Naive thymus-derived CD4-positive, alpha-beta T cell (primary cell): ENCODE results near the gene OR2L13. TPM values are rescaled to one million over a fixed set of nuclear protein-coding genes. Genes with fewer than 3 reads are reported as not detected.
A peak's percentile ranks its signal among the peaks of the same experiment; 100 is the strongest.
"Not testable (repeated sequence)": the region's sequence is repeated elsewhere in the genome, so short reads cannot be mapped to it uniquely, and the experiment has no call there.

ENCODE experiments used
- ATAC-seq: fragments of 150-1000 bp; cut with Tn5 transposase; 2 replicates; pipeline ENCODE4 v1.10.0; 2021; ENCODE audit warnings: mild to moderate bottlenecking, moderate library complexity
- CTCF ChIA-PET: fragments of 350-600 bp; sonication (Branson Sonifier 250); formaldehyde crosslinking; loops from one replicate; lab custom pipeline; 2021; ENCODE audit warnings: antibody characterized with exemption; lab: Charles Lee
- POLR2A ChIA-PET: fragments of 350-600 bp; sonication (Branson Sonifier 250); formaldehyde crosslinking; loops from one replicate; lab custom pipeline; 2021; ENCODE audit warnings: antibody characterized with exemption, inconsistent platforms; lab: Charles Lee
- DNase-seq, 9 donors: peaks; one replicate each; pipeline versions ENCODE4 v3.0.0 to v3.0.0-alpha.2; 2020 to 2022; ENCODE audit warnings: mixed read lengths in 1 of 9
- H3K27ac ChIP-seq: one replicate; pipeline ENCODE4 v1.7.0; 2013; ENCODE audit warnings: mild to moderate bottlenecking, low read depth, low read length, moderate library complexity
- H3K27me3 ChIP-seq, 2 donors: one replicate each; pipeline ENCODE4 v1.7.0; 2013; ENCODE audit warnings: low read length in 2 of 2, mild to moderate bottlenecking in 2 of 2, moderate library complexity in 2 of 2; ENCODE audit not compliant: control insufficient read depth in 2 of 2, insufficient read depth in 2 of 2
- H3K36me3 ChIP-seq, 3 experiments: 1 replicate in 2 of 3; 2 replicates in 1 of 3; pipeline ENCODE4 v1.7.0; 2013; ENCODE audit warnings: low read length in 3 of 3, mild to moderate bottlenecking in 3 of 3, moderate library complexity in 1 of 3; ENCODE audit not compliant: insufficient read depth in 3 of 3, control insufficient read depth in 2 of 3
- H3K4me1 ChIP-seq, 2 donors: one replicate each; pipeline ENCODE4 v1.7.0; 2013; ENCODE audit warnings: low read length in 2 of 2, mild to moderate bottlenecking in 2 of 2, moderate library complexity in 1 of 2; ENCODE audit not compliant: control insufficient read depth in 2 of 2, insufficient read depth in 2 of 2
- H3K4me3 ChIP-seq: 2 replicates; pipeline ENCODE4 v1.7.0; 2013; ENCODE audit warnings: mild to moderate bottlenecking, low read length
- H3K9me3 ChIP-seq, 3 experiments: 1 replicate in 2 of 3; 2 replicates in 1 of 3; pipeline ENCODE4 v1.7.0; 2013; ENCODE audit warnings: low read length in 3 of 3; ENCODE audit not compliant: control insufficient read depth in 2 of 3
- H3K27ac Mint-ChIP-seq, 9 donors: one replicate each; pipeline ENCODE4 v1.8.0; 2020 to 2022; ENCODE audit warnings: mixed read lengths in 9 of 9, mild to moderate bottlenecking in 8 of 9, moderate library complexity in 5 of 9, inconsistent platforms in 2 of 9
- H3K27me3 Mint-ChIP-seq, 5 donors: one replicate each; pipeline ENCODE4 v1.8.0; 2021 to 2022; ENCODE audit warnings: mixed read lengths in 5 of 5, mild to moderate bottlenecking in 1 of 5
- H3K36me3 Mint-ChIP-seq, 5 donors: one replicate each; pipeline ENCODE4 v1.8.0; 2020 to 2022; ENCODE audit warnings: mixed read lengths in 5 of 5, mild to moderate bottlenecking in 3 of 5, inconsistent platforms in 1 of 5
- H3K4me1 Mint-ChIP-seq, 7 donors: one replicate each; pipeline ENCODE4 v1.8.0; 2020 to 2022; ENCODE audit warnings: mixed read lengths in 7 of 7, mild to moderate bottlenecking in 3 of 7, inconsistent platforms in 1 of 7
- H3K4me3 Mint-ChIP-seq, 10 donors: one replicate each; pipeline ENCODE4 v1.8.0; 2020 to 2022; ENCODE audit warnings: mild to moderate bottlenecking in 10 of 10, mixed read lengths in 10 of 10, moderate library complexity in 6 of 10, inconsistent platforms in 2 of 10
- H3K9me3 Mint-ChIP-seq, 11 donors: one replicate each; pipeline ENCODE4 v1.8.0; 2020 to 2022; ENCODE audit warnings: mixed read lengths in 11 of 11, mild to moderate bottlenecking in 4 of 11, inconsistent platforms in 1 of 11, moderate library complexity in 1 of 11
- intact Hi-C, 2 donors: fragments of 100-400 bp; cut with micrococcal nuclease; formaldehyde crosslinking; loops; one replicate each; pipeline ENCODE4 v1.15.1; 2023
- polyA plus RNA-seq, 2 donors: library from polyadenylated mRNA; unstranded; fragments of 300-500 nt; fragmentation: Illumina TruSeq; gene quantifications; one replicate each; pipeline ENCODE4 v1.2.3, GENCODE V29; 2021
- total RNA-seq, 6 experiments: library from RNA in 5 of 6; stranded (reverse) in 5 of 6; gene quantifications; 1 replicate in 5 of 6; 2 replicates in 1 of 6; pipeline ENCODE4 v1.2.3 and lab custom pipeline; 2021 to 2026

OR2L13 gene
- total and polyA plus RNA-seq, 7 experiments from 2014 or later, result 0.17 to 0.24 (median 0.21) TPM; not detected in 4

DNA sequence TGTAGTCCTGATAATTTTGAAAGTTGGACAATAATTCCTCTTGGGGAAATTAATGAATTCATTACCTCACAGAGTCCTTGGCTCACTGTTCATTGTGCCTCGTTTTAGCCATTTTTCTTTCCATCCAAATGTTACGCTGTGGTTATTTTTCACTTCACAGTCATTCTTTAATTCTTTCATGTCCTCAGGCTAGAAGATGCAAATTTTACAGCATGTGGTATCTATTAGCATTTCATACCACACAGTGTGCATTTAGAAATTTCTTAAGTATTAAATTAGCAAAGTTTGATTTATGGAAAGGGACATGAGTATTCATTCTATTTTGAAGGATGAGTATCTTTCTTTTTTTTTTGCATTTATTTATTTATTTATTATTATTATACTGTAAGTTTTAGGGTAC lies 29.9 kb upstream of the OR2L13 start:
- H3K4me1 Mint-ChIP-seq, result no peaks in the 10 kb centered on the region
- ChIA-PET CTCF (no interaction called here), POLR2A (no interaction called here)
- peaks cover 4 to 36% (median 10%) of the 10 kb centered on the region in 11 donors for H3K9me3 Mint-ChIP-seq
- H3K9me3 ChIP-seq, result no peaks in the 10 kb centered on the region
- H3K27me3 Mint-ChIP-seq, result peaks cover 0 to 3% (median 0%) of the 10 kb centered on the region in 5 donors
- H3K4me3 ChIP-seq, result no peak overlapping the region
- H3K27ac Mint-ChIP-seq, result no peak overlapping the region
- intact Hi-C loops, result no loop called here
- ATAC-seq (no peak), DNase-seq (no peak)
- H3K4me3 Mint-ChIP-seq, result no peak overlapping the region
- H3K27me3 ChIP-seq, result no peaks in the 10 kb centered on the region
- no peaks in the 10 kb centered on the region for H3K4me1 ChIP-seq
- H3K36me3 ChIP-seq, result no peaks in the 10 kb centered on the region
- H3K36me3 Mint-ChIP-seq, result peaks cover 0 to 22% (median 3%) of the 10 kb centered on the region in 5 donors
- H3K27ac ChIP-seq, result no peak overlapping the region

DNA sequence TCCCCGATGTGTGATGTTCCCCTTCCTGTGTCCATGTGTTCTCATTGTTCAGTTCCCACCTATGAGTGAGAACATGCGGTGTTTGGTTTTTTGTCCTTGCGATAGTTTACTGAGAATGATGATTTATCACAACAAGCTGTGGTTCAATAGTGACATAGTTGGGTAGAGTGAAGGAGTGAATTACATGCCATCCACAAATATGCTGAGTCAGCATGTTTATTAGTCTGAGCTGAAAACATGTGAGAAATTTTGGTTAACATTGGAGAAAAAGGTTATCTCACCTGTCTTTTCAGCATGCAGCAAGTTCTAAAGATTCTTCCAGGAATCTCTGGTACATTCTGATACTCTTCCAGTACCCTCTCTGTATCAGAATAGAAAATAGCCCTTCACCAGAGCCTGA lies 29.4 kb upstream of the OR2L13 start:
- Histone ChIP-seq H3K4me3 (no peak overlapping the region), H3K4me1 (no peaks in the 10 kb centered on the region), H3K27me3 (no peaks in the 10 kb centered on the region), H3K9me3 (no peaks in the 10 kb centered on the region), H3K27ac (no peak overlapping the region), H3K36me3 (no peaks in the 10 kb centered on the region)
- Mint-ChIP-seq H3K27me3 (peaks cover 0 to 3% (median 0%) of the 10 kb centered on the region in 5 donors), H3K4me1 (no peaks in the 10 kb centered on the region), H3K27ac (no peak overlapping the region), H3K4me3 (no peak overlapping the region), H3K9me3 (peaks cover 4 to 39% (median 10%) of the 10 kb centered on the region in 11 donors), H3K36me3 (peaks cover 0 to 21% (median 3%) of the 10 kb centered on the region in 5 donors)
- CTCF ChIA-PET, result no interaction called here
- intact Hi-C loops, result no loop called here
- no peak for ATAC-seq
- POLR2A ChIA-PET, result no interaction called here
- no peak for DNase-seq

DNA sequence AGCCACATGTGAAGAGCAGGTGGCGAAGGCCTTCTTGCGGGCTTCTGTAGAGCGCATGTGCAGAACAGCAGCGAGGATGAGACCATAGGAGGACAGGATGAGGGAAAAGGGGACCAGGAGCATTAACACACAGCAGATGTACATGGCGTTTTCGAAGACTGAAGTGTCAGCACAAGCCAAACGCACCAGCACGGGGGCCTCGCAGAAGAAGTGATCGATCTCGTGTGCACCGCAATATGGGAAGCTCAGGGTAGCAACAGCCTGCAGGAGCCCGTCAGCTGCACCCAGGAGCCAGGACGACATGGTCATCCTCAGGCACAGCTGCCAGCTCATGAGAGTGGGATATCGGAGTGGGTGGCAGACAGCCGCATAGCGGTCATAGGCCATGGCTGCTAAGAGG lies 11.1 kb upstream of the OR2L13 start:
- H3K27ac Mint-ChIP-seq, H3K4me3 Mint-ChIP-seq, H3K27me3 ChIP-seq, intact Hi-C loops, POLR2A ChIA-PET, H3K27me3 Mint-ChIP-seq, CTCF ChIA-PET, H3K36me3 ChIP-seq, H3K9me3 ChIP-seq, H3K36me3 Mint-ChIP-seq, DNase-seq, H3K4me1 Mint-ChIP-seq, H3K4me1 ChIP-seq, ATAC-seq, H3K27ac ChIP-seq, H3K4me3 ChIP-seq: not testable (repeated sequence)
- H3K9me3 Mint-ChIP-seq, result peaks cover 0 to 23% (median 6%) of the 10 kb centered on the region in 11 donors

DNA sequence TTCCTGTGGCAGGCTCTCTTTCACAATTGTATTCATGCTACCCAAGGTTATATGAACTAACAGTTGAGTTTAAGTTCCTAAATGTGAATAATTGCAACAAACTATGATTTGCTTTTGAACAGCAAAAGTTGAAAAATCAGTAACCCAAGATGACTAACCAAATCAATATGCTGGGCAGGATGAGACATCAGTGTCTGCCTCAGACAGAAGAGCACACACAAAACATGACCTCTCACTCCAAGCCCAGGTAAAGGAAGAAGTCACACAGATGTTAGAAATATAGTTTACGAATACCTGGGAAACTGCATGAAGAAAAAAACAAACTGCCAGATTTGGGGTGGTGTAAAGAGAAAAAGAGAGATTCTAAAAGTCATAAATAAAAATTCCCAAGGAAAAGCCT lies 3.5 kb downstream of the OR2L13 start:
- H3K27ac ChIP-seq, result no peak overlapping the region
- intact Hi-C loops, result no loop called here
- no peak overlapping the region for H3K4me3 ChIP-seq
- Mint-ChIP-seq H3K36me3 (no peaks in the 10 kb centered on the region), H3K4me1 (no peaks in the 10 kb centered on the region), H3K27me3 (peaks cover 0 to 4% (median 0%) of the 10 kb centered on the region in 5 donors), H3K27ac (no peak overlapping the region), H3K4me3 (no peak overlapping the region), H3K9me3 (peaks cover 0 to 14% (median 2%) of the 10 kb centered on the region in 11 donors)
- H3K9me3 ChIP-seq, result peaks cover 0 to 3% (median 0%) of the 10 kb centered on the region in 3 experiments
- H3K36me3 ChIP-seq, result no peaks in the 10 kb centered on the region
- ATAC-seq (no peak), DNase-seq (no peak)
- ChIA-PET CTCF (no interaction called here), POLR2A (no interaction called here)
- H3K4me1 ChIP-seq, result no peaks in the 10 kb centered on the region
- no peaks in the 10 kb centered on the region for H3K27me3 ChIP-seq

GRCh38 chr1:248102847-248103246 lies 7.9 kb downstream of the OR2L13 start:
- no peak overlapping the region for H3K4me3 Mint-ChIP-seq
- intact Hi-C loops, result no loop called here
- Histone ChIP-seq H3K36me3 (no peaks in the 10 kb centered on the region), H3K4me3 (no peak overlapping the region), H3K27ac (no peak overlapping the region), H3K4me1 (no peaks in the 10 kb centered on the region), H3K9me3 (no peaks in the 10 kb centered on the region), H3K27me3 (no peaks in the 10 kb centered on the region)
- POLR2A ChIA-PET, result no interaction called here
- no peaks in the 10 kb centered on the region for H3K4me1 Mint-ChIP-seq
- H3K27ac Mint-ChIP-seq, result no peak overlapping the region
- CTCF ChIA-PET, result no interaction called here
- peaks cover 0 to 7% (median 0%) of the 10 kb centered on the region in 5 donors for H3K27me3 Mint-ChIP-seq
- no peak for ATAC-seq
- DNase-seq, result no peak
- H3K36me3 Mint-ChIP-seq, result no peaks in the 10 kb centered on the region
- peaks cover 0 to 19% (median 5%) of the 10 kb centered on the region in 11 donors for H3K9me3 Mint-ChIP-seq

- POLR2A ChIA-PET, result no interaction called here
- CTCF ChIA-PET, result no interaction called here
- H3K9me3 ChIP-seq, result peaks cover 0 to 27% (median 0%) of the 10 kb centered on the region in 3 experiments
- no peaks in the 10 kb centered on the region for H3K4me1 Mint-ChIP-seq
- H3K27me3 ChIP-seq, result no peaks in the 10 kb centered on the region
- no peak overlapping the region for H3K4me3 Mint-ChIP-seq
- intact Hi-C loops, result no loop called here
- no peaks in the 10 kb centered on the region for H3K4me1 ChIP-seq
- H3K27ac ChIP-seq, result no peak overlapping the region
- peaks cover 19 to 52% (median 34%) of the 10 kb centered on the region in 11 donors for H3K9me3 Mint-ChIP-seq
- DNase-seq (no peak), ATAC-seq (no peak)
- H3K4me3 ChIP-seq, result no peak overlapping the region
- no peaks in the 10 kb centered on the region for H3K36me3 ChIP-seq
- peaks cover 0 to 14% (median 0%) of the 10 kb centered on the region in 5 donors for H3K27me3 Mint-ChIP-seq
- H3K27ac Mint-ChIP-seq, result no peak overlapping the region
- peaks cover 0 to 16% (median 0%) of the 10 kb centered on the region in 5 donors for H3K36me3 Mint-ChIP-seq
These were observed 16.2 kb downstream of the OR2L13 start for GRCh38 chr1:248111157-248111556.

- Mint-ChIP-seq H3K9me3 (peaks cover 14 to 42% (median 25%) of the 10 kb centered on the region in 11 donors), H3K4me3 (no peak overlapping the region), H3K27me3 (no peaks in the 10 kb centered on the region), H3K27ac (peak overlapping the region in 1 of 9 donors; percentile 21), H3K4me1 (no peaks in the 10 kb centered on the region), H3K36me3 (peaks cover 0 to 11% (median 0%) of the 10 kb centered on the region in 5 donors)
- Histone ChIP-seq H3K4me1 (no peaks in the 10 kb centered on the region), H3K27me3 (no peaks in the 10 kb centered on the region), H3K27ac (no peak overlapping the region), H3K36me3 (no peaks in the 10 kb centered on the region), H3K9me3 (peaks cover 0 to 22% (median 0%) of the 10 kb centered on the region in 3 experiments), H3K4me3 (no peak overlapping the region)
- CTCF ChIA-PET, result no interaction called here
- ATAC-seq (no peak), DNase-seq (no peak)
- intact Hi-C loops, result no loop called here
- POLR2A ChIA-PET, result no interaction called here
These were observed 19.9 kb downstream of the OR2L13 start for GRCh38 chr1:248114890-248115289.
